Kidney tubule cell (primary cell): ENCODE measurements around the gene GALNT5.
"Not testable (repeated sequence)": the region's sequence is repeated elsewhere in the genome, so short reads cannot be mapped to it uniquely, and the experiment has no call there.

Source experiments
- DNase-seq: peaks from one replicate; pipeline ENCODE4 v3.0.0-alpha.2; 2018; ENCODE audit warnings: low spot score

Gene GALNT5, protein sequence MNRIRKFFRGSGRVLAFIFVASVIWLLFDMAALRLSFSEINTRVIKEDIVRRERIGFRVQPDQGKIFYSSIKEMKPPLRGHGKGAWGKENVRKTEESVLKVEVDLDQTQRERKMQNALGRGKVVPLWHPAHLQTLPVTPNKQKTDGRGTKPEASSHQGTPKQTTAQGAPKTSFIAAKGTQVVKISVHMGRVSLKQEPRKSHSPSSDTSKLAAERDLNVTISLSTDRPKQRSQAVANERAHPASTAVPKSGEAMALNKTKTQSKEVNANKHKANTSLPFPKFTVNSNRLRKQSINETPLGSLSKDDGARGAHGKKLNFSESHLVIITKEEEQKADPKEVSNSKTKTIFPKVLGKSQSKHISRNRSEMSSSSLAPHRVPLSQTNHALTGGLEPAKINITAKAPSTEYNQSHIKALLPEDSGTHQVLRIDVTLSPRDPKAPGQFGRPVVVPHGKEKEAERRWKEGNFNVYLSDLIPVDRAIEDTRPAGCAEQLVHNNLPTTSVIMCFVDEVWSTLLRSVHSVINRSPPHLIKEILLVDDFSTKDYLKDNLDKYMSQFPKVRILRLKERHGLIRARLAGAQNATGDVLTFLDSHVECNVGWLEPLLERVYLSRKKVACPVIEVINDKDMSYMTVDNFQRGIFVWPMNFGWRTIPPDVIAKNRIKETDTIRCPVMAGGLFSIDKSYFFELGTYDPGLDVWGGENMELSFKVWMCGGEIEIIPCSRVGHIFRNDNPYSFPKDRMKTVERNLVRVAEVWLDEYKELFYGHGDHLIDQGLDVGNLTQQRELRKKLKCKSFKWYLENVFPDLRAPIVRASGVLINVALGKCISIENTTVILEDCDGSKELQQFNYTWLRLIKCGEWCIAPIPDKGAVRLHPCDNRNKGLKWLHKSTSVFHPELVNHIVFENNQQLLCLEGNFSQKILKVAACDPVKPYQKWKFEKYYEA

DNA sequence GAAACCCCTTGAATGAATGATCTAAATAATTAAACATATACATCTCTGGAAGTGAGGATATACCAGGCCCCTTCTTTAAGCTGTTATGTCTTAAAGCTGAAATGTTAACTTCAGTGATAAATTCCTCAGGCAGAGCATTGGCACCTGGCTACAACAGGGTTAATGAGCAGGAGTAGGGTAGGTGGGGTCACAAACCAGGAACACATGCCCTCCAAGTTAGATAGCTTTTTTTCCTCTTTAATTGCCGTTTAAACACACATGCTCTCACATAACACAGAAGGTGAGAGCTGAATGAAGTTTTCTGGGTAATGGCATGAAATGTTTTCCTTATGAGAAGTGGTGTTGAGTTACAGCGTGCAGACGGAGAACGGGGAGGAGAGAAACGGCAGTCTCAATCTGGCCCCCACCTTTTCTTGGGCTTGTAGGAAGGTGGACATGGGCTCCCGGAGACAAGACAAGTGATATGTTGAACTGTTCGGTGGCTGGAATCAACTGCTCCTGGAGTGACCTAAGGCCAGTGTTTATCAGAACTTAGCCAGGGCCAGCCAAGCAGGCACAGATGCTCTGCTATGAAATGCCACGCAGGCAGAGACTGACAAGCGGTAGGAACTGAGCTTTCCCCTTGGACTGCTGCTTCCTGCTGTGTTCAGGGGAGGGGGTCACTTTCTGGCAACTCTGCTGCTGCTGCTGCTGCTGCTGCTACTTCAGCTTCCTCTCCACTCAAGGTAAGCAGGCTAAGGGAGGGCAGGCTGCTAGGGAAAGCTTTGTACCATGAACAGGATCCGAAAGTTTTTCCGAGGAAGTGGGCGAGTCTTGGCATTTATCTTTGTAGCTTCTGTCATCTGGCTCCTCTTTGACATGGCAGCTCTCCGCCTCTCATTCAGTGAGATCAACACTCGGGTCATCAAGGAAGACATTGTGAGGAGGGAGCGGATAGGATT lies at the start of gene GALNT5:
GALNT5 (plus strand) TSS at position 394 of the 941 bp plus-strand sequence; CDS start at position 772, 378 bp downstream.
- peak; percentile 34 for DNase-seq

DNA sequence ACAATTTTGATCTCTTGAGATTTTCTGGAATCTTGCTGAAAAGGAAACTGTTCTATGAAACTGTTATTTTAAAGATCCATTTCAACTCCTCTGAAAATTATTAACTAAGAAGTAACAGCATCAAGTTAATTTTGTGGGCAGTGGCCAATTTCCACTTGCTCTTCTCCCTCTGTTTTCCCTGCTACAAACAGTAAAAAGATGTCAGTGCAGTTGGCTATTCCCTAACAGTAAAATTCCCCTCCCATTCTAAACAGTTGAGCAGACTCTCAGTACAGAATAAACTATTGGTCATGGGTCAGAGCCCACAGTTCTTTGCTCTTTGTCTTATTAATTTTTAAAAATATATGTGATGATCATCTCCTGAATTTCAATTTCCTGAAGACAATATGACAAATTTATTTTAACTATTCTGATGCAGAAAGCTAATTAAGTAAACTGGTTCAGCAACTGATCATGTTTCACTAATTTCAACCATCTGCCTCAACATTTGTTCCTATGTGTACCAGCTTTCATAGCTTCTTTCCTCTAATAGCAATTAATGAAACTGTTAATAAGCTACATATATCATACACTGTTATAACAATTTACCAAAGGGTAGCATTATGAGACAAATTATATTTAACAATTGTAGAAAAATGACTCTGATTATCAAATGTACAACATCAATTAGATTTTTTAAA lies 41.1 kb upstream of the GALNT5 start:
- DNase-seq: no peak

DNA sequence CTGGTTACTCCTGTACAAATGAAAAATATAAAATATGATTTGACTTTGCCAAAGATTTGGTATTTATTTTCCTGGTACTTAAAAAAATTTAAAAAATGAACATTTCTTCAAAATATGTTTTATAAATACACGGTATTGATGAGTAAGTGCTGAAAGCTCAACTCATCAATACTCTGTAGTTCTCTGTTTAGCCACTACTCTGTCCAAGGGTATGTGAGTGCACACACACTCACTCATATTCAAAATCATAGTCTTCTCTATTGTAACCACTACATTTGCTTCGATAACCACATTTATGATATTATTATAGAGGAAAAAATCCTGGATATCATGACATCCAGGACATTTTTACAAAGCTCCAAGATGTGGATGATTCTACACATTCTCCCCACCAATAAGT lies 40.1 kb upstream of the GALNT5 start:
- no peak for DNase-seq

- no peak for DNase-seq
Observed at GRCh38 chr2:157218911-157219310, 38.6 kb upstream of the GALNT5 start.

GRCh38 chr2:157220502-157220901 lies 37.0 kb upstream of the GALNT5 start:
- no peak for DNase-seq

DNA sequence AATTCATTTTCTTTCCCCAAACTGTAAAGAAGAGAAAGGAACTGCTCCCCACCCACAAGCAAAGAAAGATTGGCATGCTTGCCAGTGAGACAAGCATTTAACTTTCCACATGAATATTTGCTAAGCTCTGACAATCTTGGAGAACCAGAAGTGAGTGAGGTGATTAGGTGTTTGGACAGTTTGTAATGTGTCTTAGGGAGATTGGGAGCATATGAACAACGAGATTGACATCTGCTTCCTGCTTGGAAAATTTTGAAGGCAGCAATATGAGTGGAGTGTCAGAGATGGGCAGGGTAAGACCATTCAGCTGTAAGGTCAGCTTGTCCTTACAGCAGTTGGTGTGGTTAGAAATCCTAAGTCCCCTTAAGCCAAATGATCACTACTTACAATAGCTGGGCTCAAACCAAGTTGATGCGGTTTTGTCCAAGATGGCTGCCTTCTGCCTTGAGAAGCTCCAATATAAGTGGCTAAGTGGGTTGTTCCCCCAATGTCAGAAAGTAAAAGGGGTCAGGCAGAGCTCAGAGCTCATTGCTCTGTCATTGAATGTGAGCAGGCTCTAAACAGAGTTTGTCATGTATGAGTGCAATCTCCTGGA lies 36.0 kb upstream of the GALNT5 start:
- no peak for DNase-seq

GRCh38 chr2:157223624-157224205 lies 33.8 kb upstream of the GALNT5 start:
- no peak for DNase-seq

DNA sequence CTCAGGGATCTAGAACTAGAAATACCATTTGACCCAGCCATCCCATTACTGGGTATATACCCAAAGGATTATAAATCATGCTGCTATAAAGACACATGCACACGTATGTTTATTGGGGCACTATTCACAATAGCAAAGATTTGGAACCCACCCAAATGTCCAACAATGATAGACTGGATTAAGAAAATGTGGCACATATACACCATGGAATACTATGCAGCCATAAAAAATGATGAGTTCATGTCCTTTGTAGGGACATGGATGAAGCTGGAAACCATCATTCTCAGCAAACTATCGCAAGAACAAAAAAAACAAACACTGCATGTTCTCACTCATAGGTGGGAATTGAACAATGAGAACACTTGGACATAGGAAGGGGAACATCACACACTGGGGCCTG lies 33.1 kb upstream of the GALNT5 start:
- DNase-seq: not testable (repeated sequence)

DNA sequence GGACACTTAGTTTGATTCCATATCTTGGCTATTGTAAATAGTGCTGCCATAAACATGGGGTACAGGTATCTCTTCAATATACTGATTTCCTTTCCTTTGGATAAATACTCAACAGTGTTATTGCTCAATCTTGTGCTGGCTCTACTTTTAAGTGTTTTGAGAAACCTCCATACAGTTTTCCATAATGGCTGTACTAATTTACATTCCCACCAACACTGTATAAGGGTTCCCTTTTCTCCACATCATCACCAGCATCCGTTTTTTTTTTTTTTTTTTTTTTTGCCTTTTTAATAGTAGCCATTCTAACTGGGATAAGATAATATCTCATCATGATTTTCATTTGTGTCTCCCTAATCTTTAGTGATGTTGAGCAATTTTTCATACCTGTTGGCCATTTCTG lies 29.9 kb upstream of the GALNT5 start:
- no peak for DNase-seq

DNA sequence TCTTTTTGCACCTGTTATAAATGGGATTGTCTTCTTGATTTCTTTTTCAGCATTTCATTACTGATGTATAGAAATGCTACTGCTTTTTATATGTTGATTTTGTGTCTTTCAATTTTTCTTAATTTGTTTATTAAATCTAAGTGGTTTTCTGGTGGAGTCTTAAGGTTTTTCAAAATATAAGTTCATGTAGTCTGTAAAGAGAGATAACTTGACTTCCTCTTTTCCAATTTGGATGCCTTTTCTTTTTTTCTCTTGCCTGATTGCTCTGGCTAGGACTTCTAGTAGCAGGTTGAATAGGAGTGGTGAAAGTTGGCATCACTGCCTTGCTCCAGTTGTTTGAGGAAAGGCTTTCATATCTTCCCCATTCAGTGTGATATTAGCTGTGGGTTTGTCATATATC lies 28.6 kb upstream of the GALNT5 start:
- DNase-seq: no peak

DNA sequence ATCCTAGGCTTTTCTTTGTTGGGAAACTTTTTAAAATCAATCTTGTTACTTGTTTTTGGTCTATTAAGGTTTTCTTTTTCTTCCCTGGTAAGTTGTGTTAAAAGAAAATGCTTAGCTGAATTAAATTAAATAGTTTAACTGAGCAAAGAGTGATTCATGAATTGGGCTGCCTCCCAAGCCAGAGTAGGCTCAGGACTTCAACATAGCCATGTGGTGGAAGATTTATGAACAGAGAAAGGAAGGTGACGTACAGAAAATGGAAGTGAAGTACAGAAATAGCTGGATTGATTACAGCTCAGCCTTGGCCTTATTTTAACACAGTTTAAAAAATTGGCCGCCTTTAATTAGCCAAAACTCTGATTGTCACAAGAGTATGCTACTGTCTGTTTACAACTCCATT lies 27.9 kb upstream of the GALNT5 start:
- peak; percentile 16 for DNase-seq

DNA sequence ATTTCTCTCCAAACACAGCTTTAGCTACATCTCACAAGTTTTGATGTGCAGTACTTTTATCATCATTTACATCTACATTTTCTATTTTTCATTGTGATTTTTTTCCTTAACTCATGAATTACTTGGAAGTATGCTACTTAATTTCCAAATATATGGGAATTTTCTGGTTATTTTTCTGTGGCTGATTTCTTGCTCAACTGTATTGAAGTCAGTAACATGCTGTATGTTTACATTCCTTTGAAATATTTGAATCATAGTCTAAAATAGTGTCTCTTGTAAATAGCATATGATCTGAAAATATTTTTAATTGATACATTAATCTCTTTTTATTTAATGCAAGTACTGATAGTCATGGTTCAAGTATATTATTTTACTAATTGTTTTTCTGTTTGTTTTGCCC lies 26.0 kb upstream of the GALNT5 start:
- DNase-seq: no peak

DNA sequence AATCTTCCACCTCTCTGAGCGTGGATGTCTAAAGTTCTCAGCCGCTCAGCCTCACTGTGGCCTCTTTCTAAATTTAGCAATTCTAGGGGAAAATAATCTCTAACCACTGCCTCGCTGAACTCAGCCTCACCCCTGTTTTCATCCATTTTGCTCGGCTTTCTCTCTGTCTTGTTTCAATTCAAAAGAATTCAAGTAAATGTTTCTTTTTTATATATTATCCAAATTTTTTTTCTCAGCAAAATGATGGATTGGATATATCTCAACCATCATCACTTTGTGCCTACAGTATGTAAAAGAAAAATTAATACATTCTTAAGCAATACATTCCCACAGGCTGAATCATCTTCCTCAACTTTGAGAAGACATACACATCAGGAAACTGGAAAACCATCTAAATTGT lies 24.0 kb upstream of the GALNT5 start:
- no peak for DNase-seq

GRCh38 chr2:157236404-157236803 lies 21.1 kb upstream of the GALNT5 start:
- DNase-seq: no peak

DNA sequence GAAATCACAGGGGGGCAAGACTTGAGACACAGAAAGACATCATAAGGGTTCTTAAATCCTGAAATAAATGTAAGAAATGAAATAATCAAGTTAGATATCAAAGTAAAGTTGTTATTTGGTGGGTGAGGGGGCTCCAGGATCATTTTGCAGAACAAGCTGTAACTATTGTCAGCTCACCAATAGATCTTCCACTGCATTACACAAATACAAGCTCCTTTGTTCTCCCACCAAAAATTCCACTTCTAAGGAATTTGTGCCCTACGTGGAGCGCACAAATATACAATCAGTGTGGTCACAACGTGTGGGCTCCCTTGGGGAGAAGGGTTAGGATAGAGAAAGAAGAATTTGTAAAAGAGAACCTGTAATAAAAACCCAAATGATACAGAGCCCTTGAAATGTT lies 19.2 kb upstream of the GALNT5 start:
- no peak for DNase-seq

- no peak for DNase-seq
Observed at GRCh38 chr2:157244691-157245090, 12.8 kb upstream of the GALNT5 start.

DNA sequence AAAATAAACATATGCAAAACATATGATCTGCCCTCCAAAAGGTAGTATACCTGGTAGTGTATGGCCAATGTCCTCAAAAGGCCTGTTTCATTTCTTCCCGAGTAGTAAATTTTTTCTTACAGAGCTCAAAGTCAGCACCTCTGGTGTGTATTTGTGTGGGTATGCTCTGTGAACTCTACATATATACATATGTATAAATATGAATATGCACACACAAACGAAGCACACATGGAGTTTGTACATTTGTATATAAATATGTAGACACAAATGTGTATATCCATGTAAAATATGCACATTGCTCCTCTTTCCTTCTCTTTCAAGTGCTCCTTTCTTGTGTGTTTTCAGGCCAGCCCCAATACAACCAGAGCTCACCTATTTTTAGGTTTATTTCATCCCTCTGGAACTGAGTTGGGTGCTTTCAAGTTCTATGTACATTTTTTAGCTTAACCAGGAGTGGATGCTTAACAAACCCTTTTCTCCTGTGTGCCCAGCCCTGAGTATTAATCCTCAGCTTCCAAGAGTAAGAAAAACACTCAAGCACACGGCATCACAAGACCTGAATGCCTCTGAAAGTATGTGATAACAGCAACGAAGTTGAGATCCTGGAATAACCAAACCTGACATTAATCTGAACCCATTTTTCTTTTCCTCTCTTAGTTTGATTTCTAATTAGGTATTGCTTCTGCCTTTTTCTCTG lies 12.2 kb upstream of the GALNT5 start:
- no peak for DNase-seq

DNA sequence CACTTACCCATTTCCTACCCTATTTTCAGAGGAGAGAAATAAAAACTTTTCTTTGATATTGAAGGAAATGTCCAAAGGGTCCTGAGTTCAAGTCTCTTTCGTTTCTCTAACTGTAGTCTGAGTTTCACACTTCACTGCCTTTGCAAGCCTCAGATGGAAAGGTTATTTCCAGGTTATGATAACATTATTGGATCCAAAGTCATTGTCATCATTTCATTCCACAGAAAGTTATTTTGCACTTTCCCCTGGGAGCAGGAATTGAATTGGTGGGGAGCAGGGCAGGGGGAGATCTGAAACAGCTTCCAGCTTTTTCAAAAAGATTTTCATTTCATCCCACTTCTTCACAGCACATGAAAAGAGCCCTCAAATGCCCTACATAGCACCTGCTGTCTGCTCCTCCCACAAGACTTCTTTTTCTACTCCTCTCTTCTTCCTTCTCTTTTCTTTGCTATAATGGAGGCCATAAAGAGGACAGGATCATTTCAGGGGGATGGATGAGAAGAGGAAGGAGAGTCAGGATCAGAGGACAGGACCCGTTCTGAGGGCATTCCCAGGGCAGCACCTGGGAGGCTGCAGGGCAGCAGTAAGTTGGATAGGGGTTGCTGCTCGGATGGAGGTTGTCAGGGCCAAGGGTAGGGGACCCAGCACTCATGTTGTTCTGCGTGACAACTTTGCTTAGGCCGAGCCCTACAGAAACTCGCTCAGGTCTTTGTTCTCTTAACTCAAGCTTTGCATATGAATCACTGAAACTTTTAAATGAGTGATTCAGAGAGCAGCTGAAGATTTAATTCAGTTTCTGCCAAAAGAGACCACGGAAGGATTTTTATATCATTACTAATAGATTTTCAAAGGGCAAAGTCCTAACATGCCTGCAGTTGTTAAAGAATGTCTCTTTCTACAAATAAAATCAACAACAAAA lies 11.4 kb upstream of the GALNT5 start:
- peak; percentile 95 for DNase-seq
